Common myeloid progenitor, CD34-positive (primary cell): Measurements from ENCODE around the gene PNMA6E. TPM values are rescaled to one million over a fixed set of nuclear protein-coding genes. Genes with fewer than 3 reads are reported as not detected.

Source experiments
- CTCF ChIA-PET: fragments of 350-600 bp; sonication (Branson Sonifier 250); formaldehyde crosslinking; loops from one replicate; lab custom pipeline; 2021; ENCODE audit warnings: antibody characterized with exemption; lab: Charles Lee
- POLR2A ChIA-PET: fragments of 350-600 bp; sonication (Branson Sonifier 250); formaldehyde crosslinking; loops from one replicate; lab custom pipeline; 2021; ENCODE audit warnings: antibody characterized with exemption; lab: Charles Lee
- DNase-seq, 3 donors: peaks; one replicate each; pipeline versions ENCODE4 v3.0.0 to v3.0.0-alpha.2; 2013
- H3K27ac ChIP-seq, 2 experiments: 1 replicate in 1 of 2; 2 replicates in 1 of 2; pipeline ENCODE4 v1.7.0; 2013; ENCODE audit warnings: inconsistent platforms in 2 of 2, low read length in 2 of 2, mild to moderate bottlenecking in 2 of 2, low read depth in 1 of 2, moderate library complexity in 1 of 2; ENCODE audit not compliant: severe bottlenecking in 2 of 2, insufficient read depth in 1 of 2, poor library complexity in 1 of 2
- H3K27me3 ChIP-seq, 5 experiments: replicated peaks in 2 of 5; 1 replicate in 3 of 5; 2 replicates in 2 of 5; pipeline versions ENCODE4 v1.6.1 to v1.7.0; 2013; ENCODE audit warnings: low read length in 4 of 5, mild to moderate bottlenecking in 2 of 5, moderate library complexity in 2 of 5, inconsistent platforms in 1 of 5; ENCODE audit not compliant: insufficient read depth in 5 of 5, control insufficient read depth in 4 of 5
- H3K36me3 ChIP-seq, 4 experiments: 1 replicate in 2 of 4; 2 replicates in 2 of 4; pipeline versions ENCODE4 v1.6.1 to v1.7.0; 2013; ENCODE audit warnings: low read length in 3 of 4, control low read depth in 1 of 4, mild to moderate bottlenecking in 1 of 4; ENCODE audit not compliant: control insufficient read depth in 4 of 4, insufficient read depth in 4 of 4
- H3K4me1 ChIP-seq, 4 experiments: 1 replicate in 3 of 4; 2 replicates in 1 of 4; pipeline versions ENCODE4 v1.6.1 to v1.7.1; 2013; ENCODE audit warnings: low read length in 3 of 4, mild to moderate bottlenecking in 3 of 4, control low read depth in 1 of 4, inconsistent platforms in 1 of 4, moderate library complexity in 1 of 4; ENCODE audit not compliant: control insufficient read depth in 4 of 4, insufficient read depth in 4 of 4; ENCODE audit errors: control extremely low read depth in 1 of 4
- H3K4me3 ChIP-seq, 7 experiments: 1 replicate in 4 of 7; 2 replicates in 3 of 7; pipeline versions ENCODE4 v1.5.1 to v1.7.0; 2013; ENCODE audit warnings: mild to moderate bottlenecking in 7 of 7, low read length in 6 of 7, moderate library complexity in 6 of 7, inconsistent platforms in 2 of 7, low read depth in 2 of 7, control low read depth in 1 of 7; ENCODE audit not compliant: insufficient read depth in 4 of 7, control insufficient read depth in 1 of 7; ENCODE audit errors: extremely low read depth in 1 of 7
- H3K9me3 ChIP-seq, 5 experiments: 1 replicate in 4 of 5; 2 replicates in 1 of 5; pipeline versions ENCODE4 v1.6.1 to v1.7.1; 2013; ENCODE audit warnings: low read length in 4 of 5, mild to moderate bottlenecking in 2 of 5, inconsistent platforms in 1 of 5, low read depth in 1 of 5, moderate library complexity in 1 of 5; ENCODE audit not compliant: control insufficient read depth in 4 of 5, insufficient read depth in 2 of 5; ENCODE audit errors: control extremely low read depth in 1 of 5
- WGBS: methylation state at CpG from one replicate; pipeline ENCODE4 v1.1.5; 2013; ENCODE audit not compliant: insufficient coverage; 5-methylcytosine and 5-hydroxymethylcytosine counted together
- polyA plus RNA-seq: library from polyadenylated mRNA; unstranded; fragments of 120-200 nt; gene quantifications from one replicate; pipeline ENCODE4 v1.2.1, GENCODE V29; 2013

Gene PNMA6E
- 0.08 TPM for polyA plus RNA-seq

DNA sequence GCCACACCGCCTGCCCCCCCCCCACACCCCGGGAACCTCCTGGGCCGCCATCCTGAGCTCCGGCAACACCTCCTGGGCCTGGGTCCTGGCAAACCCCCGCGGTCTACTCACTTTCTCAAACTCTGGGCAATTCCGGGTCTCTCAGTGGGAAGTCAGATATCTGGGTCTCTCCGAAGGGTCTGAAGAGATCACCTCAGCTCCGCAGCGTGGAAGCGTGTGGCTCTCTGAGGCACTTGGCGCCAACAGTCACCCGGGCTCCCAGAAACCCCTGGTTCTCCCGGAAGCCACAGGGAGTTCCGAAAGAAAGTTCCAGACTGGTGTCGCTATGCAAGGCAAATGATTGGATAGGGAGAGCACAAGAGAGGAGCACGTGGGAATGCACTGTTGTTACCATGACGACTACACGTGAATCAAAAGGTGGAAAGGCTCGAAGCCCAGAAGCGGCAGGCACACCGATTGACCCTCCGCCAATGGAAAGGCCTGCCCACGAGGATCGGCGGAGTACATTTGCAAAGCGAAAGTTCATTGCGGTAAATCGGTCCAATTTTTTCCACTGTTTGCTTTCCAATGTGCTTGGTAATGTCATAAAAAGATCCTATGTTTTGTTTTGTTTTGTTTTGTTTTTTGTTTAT is at the start of gene PNMA6E:
PNMA6E (minus strand) TSS at position 218 of the 632 bp plus-strand sequence. CDS start 2,501 bp downstream, outside the sequence.
- no peak within 1 kb of the TSS for H3K4me3 ChIP-seq
- CTCF ChIA-PET = no interaction called here

GRCh38 chrX:153450949-153451277 is 49.8 kb upstream of the PNMA6E start:
- no peak overlapping the region for H3K4me3 ChIP-seq
- 85% methylated on average over 6 of the region's 8 CpGs for WGBS
- CTCF ChIA-PET = no interaction called here
- no peaks in the 10 kb centered on the region for H3K9me3 ChIP-seq
- POLR2A ChIA-PET = no interaction called here
- DNase-seq = no peak
- peaks cover 0 to 2% (median 0%) of the 10 kb centered on the region in 4 experiments for H3K4me1 ChIP-seq
- peaks cover 0 to 14% (median 0%) of the 10 kb centered on the region in 5 experiments for H3K27me3 ChIP-seq
- peaks cover 0 to 30% (median 12%) of the 10 kb centered on the region in 4 experiments for H3K36me3 ChIP-seq
- H3K27ac ChIP-seq = no peak overlapping the region

More for the DNA sequence above, at the start of gene PNMA6E:
- 96% methylated on average over 25 of the region's 29 CpGs for WGBS
- Histone ChIP-seq H3K27ac (no peak within 1 kb of the TSS), H3K36me3 (no peaks in the 10 kb centered on the region), H3K27me3 (peaks cover 0 to 4% (median 0%) of the 10 kb centered on the region in 5 experiments), H3K4me1 (peaks cover 0 to 11% (median 5%) of the 10 kb centered on the region in 4 experiments), H3K9me3 (peaks cover 0 to 3% (median 0%) of the 10 kb centered on the region in 5 experiments)
- no peak for DNase-seq
- POLR2A ChIA-PET = no interaction called here

DNA sequence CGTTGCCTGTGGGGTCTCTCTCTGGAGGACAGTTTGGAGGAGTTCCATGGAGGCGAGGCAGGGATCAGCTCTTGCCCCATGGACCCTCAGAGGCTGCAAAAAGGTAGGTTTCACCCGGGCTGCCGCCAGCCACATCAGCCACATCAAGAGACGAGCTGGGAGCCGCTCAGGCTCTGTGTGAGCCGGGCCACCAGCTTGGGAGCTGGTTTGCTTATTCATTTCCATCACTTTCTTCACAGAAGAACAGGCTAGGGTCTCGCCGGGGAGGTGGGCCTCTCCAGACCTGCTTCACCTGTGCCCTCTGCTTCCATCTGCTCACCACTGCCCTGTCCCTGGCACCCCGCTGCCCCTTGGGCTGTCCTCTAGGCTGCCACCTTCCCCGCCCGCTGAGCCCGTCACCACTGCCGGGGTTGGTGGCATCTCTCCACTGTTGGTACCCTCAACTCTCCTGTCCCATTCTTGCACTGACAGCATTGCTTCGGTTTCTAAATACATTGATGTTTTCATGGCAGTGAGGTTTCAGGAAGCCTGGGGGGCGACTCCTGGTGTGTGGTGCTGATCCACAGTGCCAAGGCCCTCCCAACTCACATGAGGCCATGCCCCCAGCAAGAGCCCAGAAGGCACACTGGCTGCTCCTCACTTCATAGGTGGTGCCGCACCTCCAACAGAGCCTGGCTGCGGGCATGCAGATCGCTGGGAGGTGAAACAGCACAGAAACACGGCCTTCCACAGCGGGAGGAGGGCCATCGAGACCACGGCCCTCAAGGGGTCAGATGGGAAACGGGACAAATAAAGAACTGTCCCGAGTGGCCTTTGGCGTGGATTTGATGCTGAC is 49.2 kb upstream of the PNMA6E start:
- Histone ChIP-seq H3K27me3 (peaks cover 0 to 14% (median 0%) of the 10 kb centered on the region in 5 experiments), H3K36me3 (peaks cover 0 to 24% (median 12%) of the 10 kb centered on the region in 4 experiments), H3K4me1 (peaks cover 0 to 5% (median 0%) of the 10 kb centered on the region in 4 experiments), H3K9me3 (no peaks in the 10 kb centered on the region), H3K4me3 (no peak overlapping the region), H3K27ac (no peak overlapping the region)
- ChIA-PET POLR2A (no interaction called here), CTCF (no interaction called here)
- WGBS = 94% methylated on average over 19 of the region's 26 CpGs
- DNase-seq = no peak

DNA sequence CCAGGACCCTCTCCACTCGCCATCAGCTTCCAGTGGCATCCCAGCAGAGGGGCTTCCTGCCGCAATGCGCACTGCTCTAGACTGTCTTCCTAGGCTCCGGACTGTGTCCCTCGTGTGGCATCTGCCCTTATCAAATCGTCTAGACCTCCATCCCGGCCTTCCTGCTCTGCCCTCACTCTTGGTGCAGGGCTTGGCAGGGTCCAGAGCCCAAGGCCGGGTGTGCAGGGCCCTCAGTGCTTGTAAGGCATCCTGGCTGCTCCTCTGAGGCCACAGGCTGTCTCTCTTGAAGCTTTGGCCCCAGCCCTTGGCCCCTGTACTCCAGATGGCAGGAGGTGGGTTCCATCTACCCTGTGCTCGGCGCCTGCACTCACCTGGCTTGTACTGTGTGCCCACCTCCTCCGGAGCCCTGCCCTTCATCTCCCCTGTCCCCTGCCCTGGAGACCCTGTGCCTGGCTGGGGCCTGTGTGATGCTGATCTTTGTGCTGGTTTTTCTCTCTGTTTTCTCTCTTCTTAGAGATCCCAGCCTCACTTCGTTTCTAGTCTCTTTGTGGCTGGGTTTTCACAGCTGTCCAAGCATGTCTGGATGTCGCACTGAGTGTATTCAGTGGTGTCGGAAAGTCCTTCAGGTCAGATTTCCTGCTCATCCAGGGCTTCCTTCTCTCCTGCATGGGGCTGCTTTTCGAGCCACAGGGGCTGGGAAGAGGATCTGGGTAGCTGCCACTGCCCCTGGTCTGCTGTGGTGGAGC is 48.4 kb upstream of the PNMA6E start:
- CTCF ChIA-PET = interaction anchor here (0.9 kb wide), 1 partner anchor 60 kb away, joined by 3 read pairs; no protein-coding TSS in a partner anchor
- H3K9me3 ChIP-seq = no peaks in the 10 kb centered on the region
- peaks cover 0 to 5% (median 0%) of the 10 kb centered on the region in 4 experiments for H3K4me1 ChIP-seq
- no peak for DNase-seq
- no peak overlapping the region for H3K4me3 ChIP-seq
- WGBS = 89% methylated on average over 13 of the region's 15 CpGs
- POLR2A ChIA-PET = no interaction called here
- H3K27me3 ChIP-seq = peaks cover 0 to 14% (median 0%) of the 10 kb centered on the region in 5 experiments
- no peak overlapping the region for H3K27ac ChIP-seq
- H3K36me3 ChIP-seq = peaks cover 0 to 16% (median 8%) of the 10 kb centered on the region in 4 experiments

- CTCF ChIA-PET = interaction anchor here (0.9 kb wide), 1 partner anchor 60 kb away, joined by 3 read pairs; no protein-coding TSS in a partner anchor
- WGBS = 86% methylated on average over 12 of the region's 21 CpGs
- H3K27me3 ChIP-seq = peaks cover 0 to 14% (median 0%) of the 10 kb centered on the region in 5 experiments
- no peak overlapping the region for H3K27ac ChIP-seq
- H3K4me3 ChIP-seq = no peak overlapping the region
- peaks cover 0 to 12% (median 5%) of the 10 kb centered on the region in 4 experiments for H3K36me3 ChIP-seq
- no peak for DNase-seq
- POLR2A ChIA-PET = interaction anchor here (0.6 kb wide), 1 partner anchor 452 kb away, joined by 3 read pairs; no protein-coding TSS in a partner anchor
- H3K9me3 ChIP-seq = no peaks in the 10 kb centered on the region
- H3K4me1 ChIP-seq = peaks cover 0 to 5% (median 0%) of the 10 kb centered on the region in 4 experiments
Observed at GRCh38 chrX:153448556-153449367, 47.6 kb upstream of the PNMA6E start.

- Histone ChIP-seq H3K4me3 (no peak overlapping the region), H3K9me3 (no peaks in the 10 kb centered on the region)
- WGBS = 89% methylated on average over 8 of the region's 8 CpGs
Observed at GRCh38 chrX:153447581-153447960, 46.4 kb upstream of the PNMA6E start.

More at GRCh38 chrX:153447581-153447960, 46.4 kb upstream of the PNMA6E start:
- peaks cover 0 to 5% (median 0%) of the 10 kb centered on the region in 4 experiments for H3K4me1 ChIP-seq
- POLR2A ChIA-PET = no interaction called here
- H3K36me3 ChIP-seq = peaks cover 0 to 10% (median 5%) of the 10 kb centered on the region in 4 experiments
- peaks cover 0 to 14% (median 0%) of the 10 kb centered on the region in 5 experiments for H3K27me3 ChIP-seq
- CTCF ChIA-PET = no interaction called here
- no peak overlapping the region for H3K27ac ChIP-seq
- no peak for DNase-seq
